Measurements from ENCODE around the gene CHRDL2.

The CHRDL2 gene

DNA sequence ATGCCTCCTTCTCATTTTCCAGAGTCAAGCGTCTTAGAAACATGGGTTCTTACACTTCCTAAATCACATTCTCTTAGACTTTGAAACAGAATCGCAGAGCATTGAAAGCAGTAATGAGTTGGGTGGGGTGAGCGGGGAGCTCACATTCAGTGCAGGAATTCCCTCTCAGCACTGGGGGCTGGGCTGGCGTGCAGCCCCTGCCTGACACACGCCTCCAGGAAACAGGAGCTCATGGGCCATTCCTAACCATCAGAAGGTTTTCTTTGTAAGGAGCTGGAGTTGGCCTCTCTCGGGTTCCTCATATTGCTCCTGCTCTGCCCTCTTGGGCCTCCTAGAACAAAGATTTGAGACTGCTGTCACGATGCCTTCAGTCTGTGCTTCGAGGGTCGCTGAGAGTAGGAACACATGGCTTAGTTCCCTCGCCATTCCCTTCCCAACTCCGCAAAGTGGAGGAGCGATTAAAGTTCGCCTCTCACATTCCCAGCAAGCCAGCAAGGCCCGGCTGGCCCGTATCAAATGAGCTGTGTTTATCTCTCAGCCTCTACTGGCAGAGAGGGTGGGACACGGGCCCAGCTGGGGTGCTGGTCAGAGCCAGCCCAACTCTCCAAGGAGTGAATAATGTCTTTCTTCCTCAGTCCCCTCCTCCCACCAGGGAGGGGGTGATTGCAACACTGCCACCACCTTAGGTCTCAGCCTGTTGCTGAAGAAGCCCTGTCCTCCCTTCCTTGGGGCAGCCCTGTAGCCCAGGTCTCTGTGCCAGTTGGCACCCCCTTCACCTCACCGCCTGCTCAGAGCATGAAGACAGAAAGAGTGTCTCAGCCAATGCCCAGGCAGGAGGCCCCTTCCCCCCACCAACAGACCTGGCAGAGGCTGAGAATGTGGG, 10.4 kb downstream of the CHRDL2 start:
- TF ChIP-seq CTCF (IDR thresholded peaks at IDR 0.05; ENCODE audit: low read length): no peak
- no peak for TF ChIP-seq EZH2 (IDR thresholded peaks at IDR 0.05; ENCODE audit: borderline replicate concordance, low read length)
- H3K4me2 ChIP-seq (ENCODE audit: low read length): no peak overlapping the region
- H3K9me3 ChIP-seq (ENCODE audit: low read length): no peaks in the 10 kb centered on the region
- no peak overlapping the region for H2AFZ ChIP-seq (ENCODE audit: low read length)
- H3K4me3 ChIP-seq (ENCODE audit: low read depth, low read length, poor library complexity, severe bottlenecking): no peak overlapping the region
- no peak overlapping the region for H3K9ac ChIP-seq (ENCODE audit: low read length)
- no peaks in the 10 kb centered on the region for H3K4me1 ChIP-seq (ENCODE audit: insufficient read depth, low read length, severe bottlenecking)
- no peak overlapping the region for H3K27ac ChIP-seq (ENCODE audit: low read depth, low read length, poor library complexity, severe bottlenecking)
- no peaks in the 10 kb centered on the region for H4K20me1 ChIP-seq (ENCODE audit: insufficient read depth, low read length)
- H3K36me3 ChIP-seq (ENCODE audit: insufficient read depth, low read length): no peaks in the 10 kb centered on the region
- no peaks in the 10 kb centered on the region for H3F3A ChIP-seq (ENCODE audit: insufficient read depth, low read length)
- H3K9me2 ChIP-seq (ENCODE audit: low read depth, low read length): no peaks in the 10 kb centered on the region
- H3K27me3 ChIP-seq (ENCODE audit: insufficient read depth, low read length): no peaks in the 10 kb centered on the region; the same call in 1 of the 2 replicates
- no peaks in the 10 kb centered on the region for H3K79me2 ChIP-seq (ENCODE audit: insufficient read depth, low read length)

GRCh38 chr11:74719011-74719410, 12.2 kb downstream of the CHRDL2 start:
- no peak overlapping the region for H3K4me2 ChIP-seq (ENCODE audit: low read length)
- H3K36me3 ChIP-seq (ENCODE audit: insufficient read depth, low read length): no peaks in the 10 kb centered on the region
- H3K9me3 ChIP-seq (ENCODE audit: low read length): no peaks in the 10 kb centered on the region
- no peak overlapping the region for H3K9ac ChIP-seq (ENCODE audit: low read length)
- H4K20me1 ChIP-seq (ENCODE audit: insufficient read depth, low read length): no peaks in the 10 kb centered on the region
- H3K4me3 ChIP-seq (ENCODE audit: low read depth, low read length, poor library complexity, severe bottlenecking): no peak overlapping the region
- no peaks in the 10 kb centered on the region for H3K4me1 ChIP-seq (ENCODE audit: insufficient read depth, low read length, severe bottlenecking)
- H3F3A ChIP-seq (ENCODE audit: insufficient read depth, low read length): no peaks in the 10 kb centered on the region
- H3K27ac ChIP-seq (ENCODE audit: low read depth, low read length, poor library complexity, severe bottlenecking): no peak overlapping the region
- no peak overlapping the region for H2AFZ ChIP-seq (ENCODE audit: low read length)
- H3K79me2 ChIP-seq (ENCODE audit: insufficient read depth, low read length): no peaks in the 10 kb centered on the region
- no peaks in the 10 kb centered on the region for H3K9me2 ChIP-seq (ENCODE audit: low read depth, low read length)
- no peaks in the 10 kb centered on the region for H3K27me3 ChIP-seq (ENCODE audit: insufficient read depth, low read length)
- no peak for TF ChIP-seq CTCF (IDR thresholded peaks at IDR 0.05; ENCODE audit: low read length)
- TF ChIP-seq EZH2 (IDR thresholded peaks at IDR 0.05; ENCODE audit: borderline replicate concordance, low read length): no peak

GRCh38 chr11:74717221-74717969, 13.8 kb downstream of the CHRDL2 start:
- Histone ChIP-seq H4K20me1 (ENCODE audit: insufficient read depth, low read length) (no peaks in the 10 kb centered on the region), H3K27me3 (ENCODE audit: insufficient read depth, low read length) (0 out of 2 replicates have a peak, but pooled peaks cover 4% of the 10 kb centered on the region), H3K9ac (ENCODE audit: low read length) (no peak overlapping the region), H3F3A (ENCODE audit: insufficient read depth, low read length) (no peaks in the 10 kb centered on the region), H3K9me3 (ENCODE audit: low read length) (no peaks in the 10 kb centered on the region), H3K4me2 (ENCODE audit: low read length) (no peak overlapping the region), H3K4me1 (ENCODE audit: insufficient read depth, low read length, severe bottlenecking) (no peaks in the 10 kb centered on the region), H2AFZ (ENCODE audit: low read length) (no peak overlapping the region), H3K79me2 (ENCODE audit: insufficient read depth, low read length) (no peaks in the 10 kb centered on the region), H3K9me2 (ENCODE audit: low read depth, low read length) (no peaks in the 10 kb centered on the region), H3K27ac (ENCODE audit: low read depth, low read length, poor library complexity, severe bottlenecking) (no peak overlapping the region), H3K4me3 (ENCODE audit: low read depth, low read length, poor library complexity, severe bottlenecking) (no peak overlapping the region), H3K36me3 (ENCODE audit: insufficient read depth, low read length) (no peaks in the 10 kb centered on the region)
- no peak for TF ChIP-seq EZH2 (IDR thresholded peaks at IDR 0.05; ENCODE audit: borderline replicate concordance, low read length)
- no peak for TF ChIP-seq CTCF (IDR thresholded peaks at IDR 0.05; ENCODE audit: low read length)

All from OCI-LY1 (cell line).